DMS79 (cell line): Measurements from ENCODE around the gene FAH.

Experiments used
- DNase-seq: peaks from one replicate; lab custom pipeline; 2025; lab: John Stamatoyannopoulos, UW

The FAH gene

GRCh38 chr15:80173022-80173759, 20.4 kb downstream of the FAH start:
- DNase-seq: no peak

DNA sequence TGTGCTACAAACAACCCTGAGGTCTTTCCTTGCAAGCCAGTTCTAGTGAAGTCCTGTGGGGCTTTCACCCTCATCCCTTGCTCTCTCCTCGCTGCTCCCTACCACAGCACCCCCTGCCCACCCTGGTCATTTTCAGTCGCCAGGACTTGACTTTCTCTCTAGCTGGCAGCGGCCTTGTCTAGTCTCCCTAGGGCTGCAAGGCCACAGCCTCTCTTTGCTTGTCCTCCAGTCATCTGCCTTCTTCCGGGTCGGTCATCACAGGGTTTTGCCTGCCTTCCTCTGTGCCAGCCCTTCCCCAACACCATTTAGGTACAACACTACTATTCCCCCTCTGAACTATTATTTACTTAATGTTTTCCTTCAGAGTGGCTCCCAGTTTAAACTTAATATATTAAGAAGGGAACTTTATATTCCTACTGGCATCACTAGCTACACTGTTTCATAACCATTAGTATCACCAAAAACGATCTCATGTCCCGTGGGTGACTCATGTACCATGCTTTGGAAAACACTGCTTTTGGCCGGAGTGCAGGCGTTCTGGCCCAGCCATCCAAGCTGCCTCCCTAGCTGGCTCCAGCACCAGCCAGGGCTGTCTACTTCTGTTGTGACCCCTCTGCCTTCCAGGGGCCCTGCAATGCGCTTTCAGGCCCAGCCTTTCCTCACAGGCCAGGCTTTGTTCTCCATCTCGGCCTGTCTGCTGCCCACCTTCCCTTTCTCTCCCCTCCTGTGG, 21.4 kb downstream of the FAH start:
- DNase-seq: no peak

DNA sequence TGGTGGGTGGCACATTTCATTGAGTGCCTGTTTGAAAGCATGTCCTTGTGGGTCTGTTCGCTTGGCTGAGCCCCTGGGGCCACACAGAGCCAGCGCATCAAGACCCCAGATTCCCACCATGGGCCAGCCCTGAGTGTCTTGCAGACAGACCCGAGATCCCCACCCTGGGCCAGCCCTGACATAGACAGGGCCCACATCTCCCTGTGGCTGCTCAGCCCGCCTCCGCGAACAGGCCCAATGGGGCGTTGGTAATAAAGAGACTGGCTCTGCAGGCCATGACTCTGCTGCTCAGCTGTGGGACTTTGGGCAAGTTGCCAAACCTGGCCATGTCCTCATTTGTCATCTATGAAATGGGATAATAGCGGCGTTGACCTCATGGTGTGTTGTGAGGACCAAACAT, 22.6 kb downstream of the FAH start:
- no peak for DNase-seq

GRCh38 chr15:80176443-80176842, 23.6 kb downstream of the FAH start:
- no peak for DNase-seq

DNA sequence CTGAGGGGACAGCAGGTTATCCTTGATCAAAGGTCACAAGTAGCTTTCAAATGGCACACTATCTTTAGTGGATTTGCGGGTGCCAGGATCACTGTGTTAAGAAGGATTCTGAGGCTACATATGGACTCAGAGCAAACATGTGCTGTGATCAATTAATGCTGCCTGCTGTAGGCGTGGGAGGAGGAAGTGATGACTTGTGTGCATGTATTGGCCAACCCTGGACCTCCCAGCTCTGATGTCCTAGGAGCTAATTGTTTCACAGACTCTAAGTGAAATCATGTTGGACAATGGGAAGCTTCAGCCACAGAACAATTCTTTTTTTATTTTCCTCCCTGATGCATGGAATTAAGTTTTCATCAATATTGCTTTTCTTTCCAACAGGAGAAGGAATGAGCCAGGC, 24.4 kb downstream of the FAH start:
- DNase-seq: no peak

GRCh38 chr15:80179025-80179759, 26.4 kb downstream of the FAH start:
- DNase-seq: no peak

- no peak for DNase-seq
These were observed 27.1 kb downstream of the FAH start for GRCh38 chr15:80179935-80180334.

- no peak for DNase-seq
These were observed 27.7 kb downstream of the FAH start for GRCh38 chr15:80180468-80180867.

DNA sequence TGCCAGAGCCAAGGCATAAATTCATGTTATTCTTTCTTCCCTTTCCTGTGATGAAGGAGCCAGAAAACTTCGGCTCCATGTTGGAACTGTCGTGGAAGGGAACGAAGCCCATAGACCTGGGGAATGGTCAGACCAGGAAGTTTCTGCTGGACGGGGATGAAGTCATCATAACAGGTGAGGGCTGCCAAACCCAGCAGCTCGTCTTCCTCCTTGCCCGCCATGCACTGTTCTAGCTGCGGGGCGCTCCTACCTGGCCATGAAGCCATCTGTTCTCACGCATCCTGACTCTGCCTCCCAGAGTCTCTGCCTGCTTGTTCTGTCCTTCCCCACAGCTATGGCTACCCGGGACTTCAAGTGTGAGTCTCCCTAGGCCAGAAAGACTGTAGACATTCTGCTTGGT, 28.2 kb downstream of the FAH start:
- DNase-seq: no peak

- DNase-seq: no peak
These were observed 29.9 kb downstream of the FAH start for GRCh38 chr15:80182611-80183261.

GRCh38 chr15:80183306-80183705, 30.5 kb downstream of the FAH start:
- DNase-seq: no peak

GRCh38 chr15:80183886-80184285, 31.1 kb downstream of the FAH start:
- DNase-seq: no peak

DNA sequence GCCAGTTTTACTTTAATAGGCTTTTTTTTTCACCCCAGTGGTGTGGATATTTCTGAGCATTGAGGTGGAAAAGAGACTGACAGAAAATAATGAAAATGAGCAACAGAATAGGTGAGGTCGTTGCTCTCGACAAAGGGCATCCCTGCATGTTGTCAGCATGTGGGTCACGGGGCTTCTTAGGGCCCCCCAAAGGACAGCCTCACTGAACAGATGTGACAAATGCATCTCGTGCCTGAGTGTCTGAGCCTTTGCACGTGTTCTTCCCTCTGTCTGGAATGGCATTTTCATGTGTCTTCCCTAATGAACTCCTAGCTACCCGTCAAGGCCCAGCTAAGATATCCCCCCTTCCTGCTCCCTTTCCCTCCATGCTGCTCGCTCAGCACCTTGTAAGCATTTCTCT, 31.8 kb downstream of the FAH start:
- DNase-seq: no peak

DNA sequence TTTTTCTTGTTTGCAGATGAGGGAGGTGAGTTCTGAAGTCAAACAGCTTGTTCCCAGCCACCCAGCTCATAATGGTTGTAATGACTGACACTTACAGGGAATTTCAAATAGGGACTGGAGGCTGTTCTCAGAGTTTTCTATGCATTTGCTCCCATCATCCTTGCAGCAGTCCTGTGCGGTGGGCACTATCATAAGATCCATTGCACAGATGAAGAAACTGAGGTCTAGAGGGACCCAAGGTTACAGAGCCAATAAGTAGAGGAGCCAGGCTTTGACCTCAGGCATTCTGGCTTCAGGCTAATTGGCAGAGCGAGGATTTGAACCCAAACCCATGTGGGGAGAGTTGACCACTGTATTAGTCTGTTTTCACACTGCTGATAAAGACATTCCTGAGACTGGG, 32.4 kb downstream of the FAH start:
- no peak for DNase-seq

- DNase-seq: no peak
These were observed 33.3 kb downstream of the FAH start for GRCh38 chr15:80186066-80186465.

DNA sequence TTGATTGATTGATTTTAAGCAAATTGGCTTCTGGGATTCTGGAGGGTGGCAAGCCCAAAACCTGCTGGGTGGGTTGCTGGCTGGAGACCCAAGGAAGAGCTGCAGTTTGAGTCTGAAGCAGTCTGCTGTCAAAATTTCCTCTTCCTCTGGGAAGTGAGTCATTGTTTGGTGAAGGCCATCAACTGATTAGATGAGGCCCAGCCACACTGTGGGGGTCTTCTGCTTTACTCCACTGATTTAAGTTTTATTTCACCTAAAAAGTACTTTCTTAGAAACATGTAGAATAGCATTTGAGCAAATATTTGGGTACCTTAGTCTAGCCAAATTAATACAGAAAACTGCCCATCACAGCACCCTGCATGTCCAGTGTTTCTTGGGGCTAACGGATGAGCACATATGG, 33.8 kb downstream of the FAH start:
- no peak for DNase-seq

- DNase-seq: no peak
These were observed 35.5 kb downstream of the FAH start for GRCh38 chr15:80188251-80188650.

GRCh38 chr15:80191198-80191597, 38.4 kb downstream of the FAH start:
- no peak for DNase-seq

- DNase-seq: no peak
These were observed 39.2 kb downstream of the FAH start for GRCh38 chr15:80191897-80192595.

GRCh38 chr15:80194186-80194585, 41.4 kb downstream of the FAH start:
- DNase-seq: no peak

DNA sequence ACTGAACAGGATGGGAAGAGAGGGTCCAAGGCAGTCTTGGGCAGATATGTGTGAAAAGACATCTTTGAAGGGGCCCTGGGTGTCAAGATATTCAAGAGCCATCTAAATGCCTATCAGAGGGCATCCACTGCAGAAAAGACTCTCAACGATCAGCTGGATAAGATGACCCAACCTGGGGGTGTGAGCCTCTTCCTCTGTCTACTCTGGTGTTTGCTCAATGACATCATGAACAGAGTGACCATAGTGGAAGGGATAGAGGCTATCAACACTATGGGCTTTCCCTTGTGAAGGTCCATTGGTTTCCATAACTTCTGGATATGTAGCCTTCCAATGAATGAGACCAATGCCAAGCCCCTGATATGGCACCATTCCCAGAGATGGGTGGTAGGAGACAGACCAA, 42.1 kb downstream of the FAH start:
- DNase-seq: no peak

GRCh38 chr15:80199366-80199765, 46.6 kb downstream of the FAH start:
- DNase-seq: no peak
